DMS153 treated with DMSO at 0.1 percent for 48 hours (cell line): ENCODE measurements around the gene SMIM11.
"Not testable (repeated sequence)": the region's sequence is repeated elsewhere in the genome, so short reads cannot be mapped to it uniquely, and the experiment has no call there.

ENCODE experiments used
- DNase-seq: peaks from one replicate; lab custom pipeline; 2025; ENCODE audit not compliant: unreplicated experiment; lab: John Stamatoyannopoulos, UW

Gene SMIM11

DNA sequence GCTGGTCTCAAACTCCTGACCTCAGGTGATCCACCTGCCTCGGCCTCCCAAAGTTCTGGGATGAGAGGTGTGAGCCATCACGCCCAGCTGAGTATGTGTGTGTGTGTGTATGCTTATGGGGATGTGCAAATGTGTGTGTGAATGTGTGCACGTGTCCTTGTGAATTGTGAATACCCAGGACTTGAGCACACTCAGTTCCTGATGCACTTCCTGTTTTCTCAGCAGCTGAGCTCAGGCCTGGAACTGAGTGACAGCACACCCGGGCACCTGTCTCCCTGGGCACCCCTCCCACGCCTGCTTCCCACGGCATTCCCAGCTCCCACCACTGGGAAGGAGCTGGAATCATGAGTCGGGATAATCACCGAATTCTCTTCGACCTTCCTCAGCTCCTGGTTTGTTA is 32.0 kb downstream of the SMIM11 start:
- DNase-seq, result not testable (repeated sequence)

DNA sequence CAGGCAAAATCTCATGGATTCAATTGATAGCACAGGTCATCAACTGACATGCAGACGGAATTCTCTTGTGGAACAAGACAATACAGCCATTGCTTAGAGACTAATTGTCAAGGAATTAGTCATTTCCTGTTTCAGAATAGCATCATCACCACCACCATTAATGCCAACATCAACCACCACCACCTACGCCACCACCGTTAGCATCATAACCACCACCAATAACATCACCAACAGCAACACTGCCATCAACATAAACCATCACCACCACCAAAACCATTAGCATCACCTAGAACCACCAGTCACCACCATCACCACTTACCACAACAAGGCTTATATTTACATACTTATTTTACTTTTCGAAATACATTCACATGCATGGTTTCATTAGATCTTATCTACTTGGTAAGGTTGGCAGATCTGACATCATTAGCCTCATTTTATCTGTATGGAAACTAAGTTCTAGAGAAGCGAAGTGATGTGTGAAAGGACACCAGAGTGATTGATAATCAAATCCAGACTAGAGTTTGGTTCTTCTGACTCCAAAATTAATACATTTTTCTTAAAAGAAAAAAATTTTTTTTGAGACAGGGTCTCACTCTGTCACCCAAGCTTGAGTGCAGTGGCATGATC is 42.3 kb downstream of the SMIM11 start:
- not testable (repeated sequence) for DNase-seq

DNA sequence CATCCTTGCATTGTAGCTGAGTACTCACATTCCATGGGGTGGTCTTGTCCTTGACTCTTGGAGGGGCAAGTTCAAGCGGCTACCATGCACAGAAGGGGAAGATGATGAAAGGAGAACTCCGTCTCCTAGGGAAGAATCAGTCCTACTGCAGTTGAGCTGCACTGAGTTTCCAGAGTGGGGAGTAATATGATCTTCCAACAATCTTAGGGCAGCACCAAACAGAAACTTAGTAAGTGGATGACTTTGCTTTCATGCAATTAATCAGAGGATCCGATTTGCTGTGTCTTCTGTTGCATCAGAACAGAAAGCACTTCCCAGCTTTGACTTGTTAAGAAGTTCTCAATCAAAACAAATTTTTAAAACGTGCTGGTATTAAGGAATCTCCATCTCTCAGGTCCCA is 48.5 kb downstream of the SMIM11 start, which contains the start of gene SMIM34:
SMIM34 (minus strand) TSS at position 147 of the 400 bp plus-strand sequence; CDS start at position 35, 112 bp downstream.
- not testable (repeated sequence) for DNase-seq

DNA sequence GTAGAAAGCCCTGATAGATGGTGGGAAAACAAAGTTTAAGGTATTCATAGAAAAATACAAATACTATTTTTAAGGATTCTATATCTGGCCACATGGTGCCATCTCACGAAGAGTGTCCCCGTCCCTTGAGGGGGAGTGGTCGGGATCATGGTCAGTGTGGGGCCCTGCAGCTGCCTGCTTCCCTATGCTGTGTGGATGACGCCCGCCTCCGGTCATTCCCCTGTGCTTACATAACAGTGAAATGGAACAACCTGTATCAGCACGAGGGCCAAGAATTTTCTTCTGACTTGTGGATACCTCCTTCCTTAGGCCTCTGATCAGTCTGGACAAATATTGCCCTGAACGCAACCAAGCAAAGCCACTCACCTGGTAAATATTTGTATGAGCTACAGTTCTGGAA is 52.0 kb downstream of the SMIM11 start:
- not testable (repeated sequence) for DNase-seq

DNA sequence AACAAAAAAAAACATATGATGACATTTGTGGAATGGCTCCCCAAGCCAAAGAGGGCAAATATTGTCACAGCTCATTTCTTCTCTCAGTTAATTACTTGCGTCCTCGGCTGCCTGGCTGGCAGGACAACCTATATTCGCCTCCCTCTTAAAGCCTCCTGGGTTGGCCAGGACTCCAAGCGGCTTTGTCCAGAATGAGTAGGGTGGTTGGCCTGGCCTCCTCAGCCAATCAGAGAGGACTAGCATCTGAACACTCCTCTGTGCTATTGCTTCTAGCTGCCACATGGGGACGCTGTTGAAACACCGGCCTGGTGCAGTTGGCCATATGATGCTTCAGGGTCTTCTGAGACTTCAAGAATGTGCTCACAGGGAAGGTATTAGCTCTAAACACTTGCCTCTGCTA is 53.1 kb downstream of the SMIM11 start:
- DNase-seq, result not testable (repeated sequence)

DNA sequence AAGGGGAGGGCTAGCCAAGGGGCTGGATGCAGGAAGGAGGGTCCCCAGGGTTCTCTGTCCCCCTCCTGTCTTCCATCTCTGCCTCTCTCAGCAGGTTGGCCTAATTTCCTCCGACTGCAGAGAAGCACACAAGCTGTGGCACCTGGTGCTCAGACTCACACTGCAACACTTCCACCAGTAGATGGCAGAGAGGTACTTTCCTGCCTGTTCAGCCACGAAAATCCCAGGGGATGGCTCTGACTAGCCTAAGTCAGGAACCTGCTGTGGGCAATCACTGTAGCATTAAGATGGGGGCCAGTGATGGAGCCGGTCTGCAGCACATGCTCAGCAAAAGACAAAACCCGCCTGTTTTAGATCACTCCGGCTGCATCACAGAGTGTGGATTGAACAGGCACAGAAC is 54.4 kb downstream of the SMIM11 start:
- DNase-seq, result not testable (repeated sequence)
